ENCODE data around the gene FREM2.

FREM2 gene

GRCh38 chr13:38697197-38697596 is 10.3 kb downstream of the FREM2 start:
- DNase-seq (ENCODE audit: low read depth): no peak
- TF ChIP-seq, protein P1, sequence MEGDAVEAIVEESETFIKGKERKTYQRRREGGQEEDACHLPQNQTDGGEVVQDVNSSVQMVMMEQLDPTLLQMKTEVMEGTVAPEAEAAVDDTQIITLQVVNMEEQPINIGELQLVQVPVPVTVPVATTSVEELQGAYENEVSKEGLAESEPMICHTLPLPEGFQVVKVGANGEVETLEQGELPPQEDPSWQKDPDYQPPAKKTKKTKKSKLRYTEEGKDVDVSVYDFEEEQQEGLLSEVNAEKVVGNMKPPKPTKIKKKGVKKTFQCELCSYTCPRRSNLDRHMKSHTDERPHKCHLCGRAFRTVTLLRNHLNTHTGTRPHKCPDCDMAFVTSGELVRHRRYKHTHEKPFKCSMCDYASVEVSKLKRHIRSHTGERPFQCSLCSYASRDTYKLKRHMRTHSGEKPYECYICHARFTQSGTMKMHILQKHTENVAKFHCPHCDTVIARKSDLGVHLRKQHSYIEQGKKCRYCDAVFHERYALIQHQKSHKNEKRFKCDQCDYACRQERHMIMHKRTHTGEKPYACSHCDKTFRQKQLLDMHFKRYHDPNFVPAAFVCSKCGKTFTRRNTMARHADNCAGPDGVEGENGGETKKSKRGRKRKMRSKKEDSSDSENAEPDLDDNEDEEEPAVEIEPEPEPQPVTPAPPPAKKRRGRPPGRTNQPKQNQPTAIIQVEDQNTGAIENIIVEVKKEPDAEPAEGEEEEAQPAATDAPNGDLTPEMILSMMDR (IDR thresholded peaks at IDR 0.05; ENCODE audit: low read length, missing control alignments): no peak
- no peak overlapping the region for H3K4me3 ChIP-seq (replicated peaks; ENCODE audit: low read depth, low read length)

DNA sequence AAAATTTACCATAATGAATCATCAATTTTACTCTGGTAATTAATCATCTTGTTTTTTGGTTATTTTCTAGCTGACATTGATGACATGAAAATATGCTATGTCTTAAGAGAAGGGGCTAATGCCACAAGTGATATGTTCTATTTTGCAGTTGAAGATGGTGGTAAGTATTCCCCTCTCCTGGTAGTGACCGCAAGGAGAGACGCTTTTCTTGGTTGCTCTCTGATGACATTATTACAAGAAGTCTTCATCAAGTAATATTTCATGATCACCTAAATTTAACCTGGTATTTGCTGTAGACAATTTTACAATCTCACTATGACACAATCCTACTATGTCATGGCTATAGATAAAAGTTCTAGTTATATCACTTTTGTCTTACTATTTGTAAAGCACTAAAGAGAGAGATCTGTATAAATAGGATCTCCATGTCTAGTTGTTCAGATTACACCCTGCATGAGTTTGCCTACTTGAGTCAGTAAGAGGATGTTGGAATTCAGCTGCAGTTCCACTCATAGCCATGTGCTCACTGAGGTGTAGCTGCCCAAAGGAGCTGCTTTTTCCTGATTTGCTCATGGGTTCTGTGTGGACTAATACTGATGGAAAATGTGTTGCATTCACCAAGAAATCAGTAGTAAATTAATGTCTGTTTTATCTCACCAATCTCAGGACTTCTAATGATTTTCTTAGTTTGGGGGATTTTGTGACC is 10.9 kb downstream of the FREM2 start:
- H3K4me3 ChIP-seq (replicated peaks; ENCODE audit: low read depth, low read length): no peak overlapping the region
- DNase-seq (ENCODE audit: low read depth): no peak
- TF ChIP-seq, protein P1 (IDR thresholded peaks at IDR 0.05; ENCODE audit: low read length, missing control alignments): no peak

- TF ChIP-seq, protein P1 (IDR thresholded peaks at IDR 0.05; ENCODE audit: low read length, missing control alignments): no peak
- no peak for DNase-seq (ENCODE audit: low read depth)
- H3K4me3 ChIP-seq (replicated peaks; ENCODE audit: low read depth, low read length): no peak overlapping the region
Observed at GRCh38 chr13:38700051-38700450, 13.2 kb downstream of the FREM2 start.

GRCh38 chr13:38702669-38703068 is 15.8 kb downstream of the FREM2 start:
- TF ChIP-seq, protein P1 (IDR thresholded peaks at IDR 0.05; ENCODE audit: low read length, missing control alignments): no peak
- H3K4me3 ChIP-seq (replicated peaks; ENCODE audit: low read depth, low read length): no peak overlapping the region
- no peak for DNase-seq (ENCODE audit: low read depth)

GRCh38 chr13:38703255-38703654 is 16.4 kb downstream of the FREM2 start:
- no peak for DNase-seq (ENCODE audit: low read depth)
- no peak overlapping the region for H3K4me3 ChIP-seq (replicated peaks; ENCODE audit: low read depth, low read length)
- TF ChIP-seq, protein P1 (IDR thresholded peaks at IDR 0.05; ENCODE audit: low read length, missing control alignments): no peak

GRCh38 chr13:38705365-38705764 is 18.5 kb downstream of the FREM2 start:
- H3K4me3 ChIP-seq (replicated peaks; ENCODE audit: low read depth, low read length): no peak overlapping the region
- DNase-seq (ENCODE audit: low read depth): no peak
- TF ChIP-seq, protein P1 (IDR thresholded peaks at IDR 0.05; ENCODE audit: low read length, missing control alignments): no peak

- no peak overlapping the region for H3K4me3 ChIP-seq (replicated peaks; ENCODE audit: low read depth, low read length)
- no peak for DNase-seq (ENCODE audit: low read depth)
- TF ChIP-seq, protein P1 (IDR thresholded peaks at IDR 0.05; ENCODE audit: low read length, missing control alignments): no peak
Observed at GRCh38 chr13:38707460-38707859, 20.6 kb downstream of the FREM2 start.

All from fibroblast of pulmonary artery (primary cell).